ENCODE results near the gene C1QA. TPM values are rescaled to one million over a fixed set of nuclear protein-coding genes. Genes with fewer than 3 reads are reported as not detected.

The C1QA gene
- total and polyA plus RNA-seq, 2 of the 4 experiments (the other 2 are of a cell fraction) = not detected

DNA sequence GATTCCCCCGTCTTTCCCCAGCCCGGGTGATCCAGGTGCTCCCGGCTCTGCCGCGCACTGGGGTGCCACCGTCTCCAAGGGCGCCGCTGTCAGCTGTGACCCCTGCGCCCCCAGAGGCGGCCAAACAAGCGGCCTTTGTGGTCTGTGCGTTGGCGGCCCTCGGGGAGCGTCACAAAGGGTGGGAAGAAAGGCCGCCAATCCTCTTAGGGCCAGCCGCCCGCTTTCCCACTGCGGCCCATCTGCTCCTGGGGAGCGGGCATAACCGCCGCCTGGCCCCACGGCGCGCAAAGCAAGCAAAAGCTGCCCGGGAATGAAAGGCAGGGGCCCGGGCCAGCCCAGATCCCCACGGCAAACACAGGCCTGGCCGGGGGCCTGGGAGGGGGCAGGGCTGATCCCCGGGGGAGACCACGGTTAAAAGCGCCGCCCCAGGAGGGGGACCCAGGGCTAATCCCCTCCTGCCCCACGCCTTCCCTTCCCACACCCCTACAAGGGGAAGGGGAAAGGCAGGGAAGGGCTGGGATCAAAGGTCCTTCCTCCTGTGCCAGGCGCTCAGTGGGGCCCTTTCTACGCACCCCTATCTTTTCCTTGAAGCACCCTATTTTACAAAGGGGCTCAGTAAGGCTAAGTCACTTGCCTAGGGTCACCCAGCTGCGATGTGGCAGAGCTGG lies 40.6 kb downstream of the C1QA start:
- no peak overlapping the region for H4K5ac ChIP-seq (ENCODE audit: low read depth, low read length)
- no peak for TF ChIP-seq NFE2L2 (IDR thresholded peaks at IDR 0.05; ENCODE audit: low read depth, low read length)
- TF ChIP-seq, protein P1, sequence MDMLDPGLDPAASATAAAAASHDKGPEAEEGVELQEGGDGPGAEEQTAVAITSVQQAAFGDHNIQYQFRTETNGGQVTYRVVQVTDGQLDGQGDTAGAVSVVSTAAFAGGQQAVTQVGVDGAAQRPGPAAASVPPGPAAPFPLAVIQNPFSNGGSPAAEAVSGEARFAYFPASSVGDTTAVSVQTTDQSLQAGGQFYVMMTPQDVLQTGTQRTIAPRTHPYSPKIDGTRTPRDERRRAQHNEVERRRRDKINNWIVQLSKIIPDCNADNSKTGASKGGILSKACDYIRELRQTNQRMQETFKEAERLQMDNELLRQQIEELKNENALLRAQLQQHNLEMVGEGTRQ (IDR thresholded peaks at IDR 0.05; ENCODE audit: low read depth, low read length) = no peak
- TF ChIP-seq MXI1 (IDR thresholded peaks at IDR 0.05; ENCODE audit: borderline replicate concordance, low read depth, low read length) = no peak
- no peak for TF ChIP-seq RAD21 (IDR thresholded peaks at IDR 0.05; ENCODE audit: low read length)
- no peak for TF ChIP-seq MAZ (IDR thresholded peaks at IDR 0.05; ENCODE audit: borderline replicate concordance, low read depth, low read length)
- TF ChIP-seq POLR2A (IDR thresholded peaks at IDR 0.05; ENCODE audit: low read depth, low read length) = no peak
- no peak for TF ChIP-seq FOS (IDR thresholded peaks at IDR 0.05; ENCODE audit: low read depth, low read length)
- TF ChIP-seq CEBPB (IDR thresholded peaks at IDR 0.05; ENCODE audit: low read depth, low read length) = no peak
- no peak for TF ChIP-seq CHD1 (IDR thresholded peaks at IDR 0.05; ENCODE audit: low read depth, low read length)
- no peak for TF ChIP-seq RCOR1 (IDR thresholded peaks at IDR 0.05; ENCODE audit: insufficient replicate concordance, low read length)
- no peak for TF ChIP-seq MAFK (IDR thresholded peaks at IDR 0.05; ENCODE audit: low read depth, low read length)
- TF ChIP-seq SMC3 (IDR thresholded peaks at IDR 0.05; ENCODE audit: low read depth, low read length) = no peak
- TF ChIP-seq, protein P2, sequence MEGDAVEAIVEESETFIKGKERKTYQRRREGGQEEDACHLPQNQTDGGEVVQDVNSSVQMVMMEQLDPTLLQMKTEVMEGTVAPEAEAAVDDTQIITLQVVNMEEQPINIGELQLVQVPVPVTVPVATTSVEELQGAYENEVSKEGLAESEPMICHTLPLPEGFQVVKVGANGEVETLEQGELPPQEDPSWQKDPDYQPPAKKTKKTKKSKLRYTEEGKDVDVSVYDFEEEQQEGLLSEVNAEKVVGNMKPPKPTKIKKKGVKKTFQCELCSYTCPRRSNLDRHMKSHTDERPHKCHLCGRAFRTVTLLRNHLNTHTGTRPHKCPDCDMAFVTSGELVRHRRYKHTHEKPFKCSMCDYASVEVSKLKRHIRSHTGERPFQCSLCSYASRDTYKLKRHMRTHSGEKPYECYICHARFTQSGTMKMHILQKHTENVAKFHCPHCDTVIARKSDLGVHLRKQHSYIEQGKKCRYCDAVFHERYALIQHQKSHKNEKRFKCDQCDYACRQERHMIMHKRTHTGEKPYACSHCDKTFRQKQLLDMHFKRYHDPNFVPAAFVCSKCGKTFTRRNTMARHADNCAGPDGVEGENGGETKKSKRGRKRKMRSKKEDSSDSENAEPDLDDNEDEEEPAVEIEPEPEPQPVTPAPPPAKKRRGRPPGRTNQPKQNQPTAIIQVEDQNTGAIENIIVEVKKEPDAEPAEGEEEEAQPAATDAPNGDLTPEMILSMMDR (conservative IDR thresholded peaks at IDR 0.05; ENCODE audit: low read depth, low read length) = no peak
- no peak for TF ChIP-seq BHLHE40 (IDR thresholded peaks at IDR 0.05; ENCODE audit: low read depth, low read length)
- no peak for TF ChIP-seq RFX5 (IDR thresholded peaks at IDR 0.05; ENCODE audit: low read depth, low read length)
- TF ChIP-seq, protein P3, sequence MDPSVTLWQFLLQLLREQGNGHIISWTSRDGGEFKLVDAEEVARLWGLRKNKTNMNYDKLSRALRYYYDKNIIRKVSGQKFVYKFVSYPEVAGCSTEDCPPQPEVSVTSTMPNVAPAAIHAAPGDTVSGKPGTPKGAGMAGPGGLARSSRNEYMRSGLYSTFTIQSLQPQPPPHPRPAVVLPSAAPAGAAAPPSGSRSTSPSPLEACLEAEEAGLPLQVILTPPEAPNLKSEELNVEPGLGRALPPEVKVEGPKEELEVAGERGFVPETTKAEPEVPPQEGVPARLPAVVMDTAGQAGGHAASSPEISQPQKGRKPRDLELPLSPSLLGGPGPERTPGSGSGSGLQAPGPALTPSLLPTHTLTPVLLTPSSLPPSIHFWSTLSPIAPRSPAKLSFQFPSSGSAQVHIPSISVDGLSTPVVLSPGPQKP (IDR thresholded peaks at IDR 0.05; ENCODE audit: borderline replicate concordance, low read depth, low read length) = no peak
- H4K91ac ChIP-seq (ENCODE audit: insufficient read depth, low read depth, low read length) = no peak overlapping the region
- dilution Hi-C loops (cut with HindIII; ENCODE audit: low sequenced_read_pairs, unreplicated experiment) = no loop called here
- in situ Hi-C loops (cut with MboI; ENCODE audit: low sequenced_read_pairs) = no loop called here
- no peak for DNase-seq
- H2BK15ac ChIP-seq (ENCODE audit: low read depth, low read length) = no peak overlapping the region
- H2AFZ ChIP-seq (replicated peaks; ENCODE audit: low read length, poor library complexity) = no peak overlapping the region
- no peaks in the 10 kb centered on the region for H3K4me1 ChIP-seq (ENCODE audit: control insufficient read depth, insufficient read depth, low read length)
- no peaks in the 10 kb centered on the region for H3K9me3 ChIP-seq (ENCODE audit: control insufficient read depth, insufficient read depth, low read length)
- ChIA-PET CTCF (no interaction called here), POLR2A (ENCODE audit: unreplicated experiment) (no interaction called here)
- no peaks in the 10 kb centered on the region for H3K36me3 ChIP-seq (ENCODE audit: control insufficient read depth, insufficient read depth, low read length)
- no peak for ATAC-seq (ENCODE audit: low read depth)
- H3K4me2 ChIP-seq (ENCODE audit: low read depth, low read length) = no peak overlapping the region
- H2AK9ac ChIP-seq (replicated peaks; ENCODE audit: low read depth, low read length, poor library complexity) = no peak overlapping the region
- 73% methylated on average over 3 of the region's 37 CpGs; no CpG with 5 or more reads in 1 of the 2 experiments for WGBS, 2 experiments (ENCODE audit: extremely low coverage in 2 of 2, insufficient read length in 1 of 2)
- no peak overlapping the region for H3K4ac ChIP-seq (ENCODE audit: low read depth, low read length)
- no peak overlapping the region for H2BK5ac ChIP-seq (ENCODE audit: low read depth, low read length, poor library complexity, severe bottlenecking)
- no peaks in the 10 kb centered on the region for H4K20me1 ChIP-seq (ENCODE audit: insufficient read depth, low read length)
- no peak overlapping the region for H4K8ac ChIP-seq (ENCODE audit: low read depth in 2 of 2, low read length in 2 of 2)
- H3K23ac ChIP-seq (ENCODE audit: low read depth, low read length) = no peak overlapping the region
- no peak overlapping the region for H2AK5ac ChIP-seq (ENCODE audit: low read depth, low read length)
- H3K4me3 ChIP-seq (ENCODE audit: insufficient read depth, low read depth, low read length) = no peak overlapping the region
- no peak overlapping the region for H2BK20ac ChIP-seq (ENCODE audit: low read depth, low read length)
- BruUV-seq (replicated peaks) = no TSS peak
- H3K9ac ChIP-seq (ENCODE audit: low read depth, low read length) = no peak overlapping the region
- no peaks in the 10 kb centered on the region for H3K79me1 ChIP-seq (ENCODE audit: low read depth in 1 of 2, low read length in 2 of 2)
- H3K27ac ChIP-seq (ENCODE audit: insufficient read depth, low read length) = no peak overlapping the region
- H3K27me3 ChIP-seq (ENCODE audit: control insufficient read depth, insufficient read depth, low read length) = peaks cover 25% of the 10 kb centered on the region
- no peak overlapping the region for H3K14ac ChIP-seq (replicated peaks; ENCODE audit: low read depth, low read length)
- no peak overlapping the region for H3K18ac ChIP-seq (ENCODE audit: low read depth, low read length)
- intact Hi-C loops (cut with micrococcal nuclease) = no loop called here
- no peak overlapping the region for H3K56ac ChIP-seq (ENCODE audit: extremely low read depth, insufficient read depth, low read length)
- H2BK120ac ChIP-seq (ENCODE audit: low read depth, low read length) = no peak overlapping the region
- no peaks in the 10 kb centered on the region; the same call in 1 of the 2 replicates for H3K9me1 ChIP-seq (ENCODE audit: insufficient read depth, low read length)

Data from IMR-90 (cell line).